Activated naive CD4-positive, alpha-beta T cell treated with anti-CD3 and anti-CD28 coated beads, Interleukin-2, amount 50 U/mL, for 72 hours (primary cell): ENCODE measurements around the gene TSPAN14. TPM values are rescaled to one million over a fixed set of nuclear protein-coding genes. Genes with fewer than 3 reads are reported as not detected.
"Not testable (repeated sequence)": the region's sequence is repeated elsewhere in the genome, so short reads cannot be mapped to it uniquely, and the experiment has no call there.

Source experiments
- ATAC-seq, 2 donors: fragments of 150-1000 bp; cut with Tn5 transposase; 2 replicates each; pipeline ENCODE4 v1.10.0; 2021; ENCODE audit warnings: mild to moderate bottlenecking in 2 of 2, moderate library complexity in 2 of 2
- DNase-seq, 2 donors: peaks; one replicate each; pipeline ENCODE4 v3.0.0; 2021 to 2022; ENCODE audit warnings: low spot score in 2 of 2
- H3K27ac Mint-ChIP-seq, 2 donors: one replicate each; pipeline ENCODE4 v1.8.0; 2022; ENCODE audit warnings: mild to moderate bottlenecking in 2 of 2, mixed read lengths in 2 of 2
- H3K36me3 Mint-ChIP-seq, 2 donors: one replicate each; pipeline ENCODE4 v1.8.0; 2022; ENCODE audit warnings: mixed read lengths in 2 of 2
- H3K9me3 Mint-ChIP-seq, 2 donors: one replicate each; pipeline ENCODE4 v1.8.0; 2022; ENCODE audit warnings: mixed read lengths in 2 of 2
- total RNA-seq, 2 donors: library from RNA; stranded (reverse); gene quantifications; one replicate each; pipeline ENCODE4 v1.2.3, GENCODE V29; 2022

Gene TSPAN14
- total RNA-seq, 2 donors from 2014 or later: 30.7 to 53.6 TPM

- Mint-ChIP-seq H3K27ac (peak overlapping the region; percentile 44 to 47), H3K36me3 (no peaks in the 10 kb centered on the region), H3K9me3 (no peaks in the 10 kb centered on the region)
- DNase-seq (no peak), ATAC-seq (peak in 1 of 2 donors; percentile 27)
Measured at GRCh38 chr10:80540981-80541750, 87.1 kb downstream of the TSPAN14 start.

- no peak overlapping the region for H3K27ac Mint-ChIP-seq
- ATAC-seq: no peak
- no peaks in the 10 kb centered on the region for H3K36me3 Mint-ChIP-seq
- H3K9me3 Mint-ChIP-seq: no peaks in the 10 kb centered on the region
- no peak for DNase-seq
Measured at GRCh38 chr10:80542053-80542452, 87.9 kb downstream of the TSPAN14 start.

- H3K36me3 Mint-ChIP-seq: no peaks in the 10 kb centered on the region
- H3K9me3 Mint-ChIP-seq: no peaks in the 10 kb centered on the region
- peak overlapping the region in 1 of 2 donors; percentile 63 for H3K27ac Mint-ChIP-seq
- ATAC-seq: no peak
- no peak for DNase-seq
Measured at GRCh38 chr10:80542652-80543318, 88.7 kb downstream of the TSPAN14 start.

DNA sequence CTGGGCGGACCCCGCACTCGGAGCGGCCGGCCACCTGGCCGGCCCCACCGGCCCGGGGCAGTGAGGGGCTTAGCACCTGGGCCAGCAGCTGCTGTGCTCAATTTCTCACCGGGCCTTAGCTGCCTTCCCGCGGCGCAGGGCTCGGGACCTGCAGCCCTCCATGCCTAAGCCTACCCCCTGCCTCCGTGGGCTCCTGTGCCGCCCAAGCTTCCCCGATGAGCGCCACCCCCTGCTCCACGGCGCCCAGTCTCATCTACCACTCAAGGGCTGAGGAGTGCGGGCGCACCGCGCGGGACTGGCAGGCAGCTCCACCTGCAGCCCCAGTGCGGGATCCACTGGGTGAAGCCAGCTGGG is 89.2 kb downstream of the TSPAN14 start:
- H3K9me3 Mint-ChIP-seq, H3K36me3 Mint-ChIP-seq, H3K27ac Mint-ChIP-seq, DNase-seq, ATAC-seq: not testable (repeated sequence)

DNA sequence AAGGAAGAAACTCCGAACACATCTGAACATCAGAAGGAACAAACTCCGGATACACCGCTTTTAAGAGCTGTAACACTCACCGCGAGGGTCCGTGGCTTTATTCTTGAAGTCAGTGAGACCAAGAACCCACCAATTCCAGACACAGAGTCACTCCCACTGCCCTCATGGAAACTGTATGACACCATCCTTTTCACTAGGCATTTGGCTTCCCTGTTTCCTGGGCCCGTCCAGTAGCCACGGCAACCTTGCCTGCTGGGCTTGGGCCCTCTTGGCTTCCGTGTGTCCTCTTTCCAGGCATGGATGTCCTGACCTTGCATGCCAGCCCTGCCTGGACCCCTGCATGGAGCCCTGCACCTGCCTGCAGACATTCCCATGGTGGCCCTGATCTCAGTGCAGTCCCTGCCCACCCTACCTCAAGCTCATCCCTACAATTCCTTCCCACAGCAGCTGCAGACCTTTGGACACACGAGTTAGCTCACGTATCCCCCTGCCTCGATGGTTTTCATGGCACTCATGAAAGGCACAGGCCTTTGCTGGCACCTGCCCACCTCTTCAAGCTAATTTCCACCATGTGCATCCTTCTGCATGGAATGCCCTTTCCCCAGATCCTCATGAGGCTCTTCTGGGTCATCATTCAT is 90.3 kb downstream of the TSPAN14 start:
- DNase-seq: no peak
- Mint-ChIP-seq H3K27ac (no peak overlapping the region), H3K9me3 (no peaks in the 10 kb centered on the region), H3K36me3 (no peaks in the 10 kb centered on the region)
- no peak for ATAC-seq

GRCh38 chr10:80545258-80545881 is 91.3 kb downstream of the TSPAN14 start:
- H3K27ac Mint-ChIP-seq: no peak overlapping the region
- no peaks in the 10 kb centered on the region for H3K9me3 Mint-ChIP-seq
- ATAC-seq: no peak
- no peaks in the 10 kb centered on the region for H3K36me3 Mint-ChIP-seq
- DNase-seq: no peak

DNA sequence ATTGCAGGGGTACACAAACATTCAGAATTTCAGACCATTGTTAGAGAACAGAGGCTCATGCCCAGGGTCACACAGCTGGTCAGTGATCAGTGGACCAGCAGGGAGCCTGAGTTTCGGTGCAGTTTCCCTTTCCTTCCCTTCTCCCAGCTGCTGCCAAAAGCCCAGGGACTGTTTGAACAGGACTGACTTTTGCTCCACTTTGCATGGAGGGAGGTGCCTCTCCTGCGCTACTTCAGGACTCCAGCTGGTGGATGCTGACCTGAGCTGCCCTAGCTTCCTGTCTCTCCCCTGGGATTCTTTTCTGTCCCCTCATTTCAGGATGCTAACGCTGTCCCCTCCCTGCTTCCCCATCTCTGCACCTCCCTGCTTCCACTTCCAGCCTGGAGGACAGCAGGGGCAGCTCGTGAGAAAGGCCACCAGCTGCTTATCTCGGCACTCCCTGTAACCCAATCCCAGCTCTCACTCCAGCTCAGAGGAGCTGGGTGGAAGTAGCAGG is 98.1 kb downstream of the TSPAN14 start:
- ATAC-seq (no peak), DNase-seq (no peak)
- peak overlapping the region in 1 of 2 donors; percentile 53 for H3K27ac Mint-ChIP-seq
- no peaks in the 10 kb centered on the region for H3K36me3 Mint-ChIP-seq
- no peaks in the 10 kb centered on the region for H3K9me3 Mint-ChIP-seq

- Mint-ChIP-seq H3K36me3 (no peaks in the 10 kb centered on the region), H3K9me3 (no peaks in the 10 kb centered on the region), H3K27ac (no peak overlapping the region)
- ATAC-seq (no peak), DNase-seq (no peak)
Measured at GRCh38 chr10:80553436-80553835, 99.3 kb downstream of the TSPAN14 start.

GRCh38 chr10:80554050-80554449 is 99.9 kb downstream of the TSPAN14 start:
- H3K27ac Mint-ChIP-seq: no peak overlapping the region
- H3K9me3 Mint-ChIP-seq: no peaks in the 10 kb centered on the region
- ATAC-seq (no peak), DNase-seq (no peak)
- H3K36me3 Mint-ChIP-seq: no peaks in the 10 kb centered on the region

DNA sequence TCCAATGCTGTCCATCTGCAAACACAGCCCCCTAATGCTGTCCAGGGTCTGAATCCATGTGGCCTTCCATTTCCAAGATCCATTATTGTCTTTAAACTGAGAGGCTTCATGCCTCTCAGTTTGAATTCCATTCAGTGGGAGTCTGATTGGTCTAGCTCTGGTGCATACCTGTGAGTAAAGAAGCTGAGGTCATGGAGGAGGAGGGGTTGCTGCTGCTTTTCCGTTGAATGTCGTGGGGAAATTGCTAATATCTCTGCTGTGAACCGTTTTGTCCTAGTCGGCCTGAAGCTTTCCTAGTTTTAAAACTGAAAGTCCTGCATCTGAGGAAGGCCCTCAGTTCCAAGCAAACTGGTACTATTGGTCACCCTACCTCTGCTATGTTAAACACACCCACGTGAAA is 101.3 kb downstream of the TSPAN14 start:
- H3K36me3 Mint-ChIP-seq: no peaks in the 10 kb centered on the region
- H3K9me3 Mint-ChIP-seq: no peaks in the 10 kb centered on the region
- DNase-seq (no peak), ATAC-seq (no peak)
- H3K27ac Mint-ChIP-seq: no peak overlapping the region

DNA sequence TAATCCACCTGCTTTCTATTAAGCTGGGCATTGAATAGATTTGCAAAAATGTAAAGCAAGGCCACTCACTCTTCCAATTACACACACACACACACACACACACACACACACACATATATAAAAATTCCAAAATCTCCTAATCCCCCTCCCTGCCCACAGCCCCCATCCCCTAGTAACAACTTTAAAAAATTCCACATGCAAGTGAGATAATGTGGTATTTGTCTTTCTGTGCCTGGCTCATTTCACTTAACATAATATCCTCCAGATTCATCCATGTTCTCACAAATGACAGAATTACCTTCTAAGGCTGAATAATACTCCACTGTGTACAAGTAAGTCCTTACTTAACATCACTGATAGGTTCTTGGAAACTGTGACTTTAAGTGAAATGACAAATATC is 107.8 kb downstream of the TSPAN14 start:
- no peaks in the 10 kb centered on the region for H3K9me3 Mint-ChIP-seq
- H3K36me3 Mint-ChIP-seq: no peaks in the 10 kb centered on the region
- H3K27ac Mint-ChIP-seq: no peak overlapping the region
- ATAC-seq (no peak), DNase-seq (no peak)

- Mint-ChIP-seq H3K36me3 (no peaks in the 10 kb centered on the region), H3K27ac (no peak overlapping the region), H3K9me3 (no peaks in the 10 kb centered on the region)
- ATAC-seq (no peak), DNase-seq (no peak)
Measured at GRCh38 chr10:80567292-80567691, 113.2 kb downstream of the TSPAN14 start.

DNA sequence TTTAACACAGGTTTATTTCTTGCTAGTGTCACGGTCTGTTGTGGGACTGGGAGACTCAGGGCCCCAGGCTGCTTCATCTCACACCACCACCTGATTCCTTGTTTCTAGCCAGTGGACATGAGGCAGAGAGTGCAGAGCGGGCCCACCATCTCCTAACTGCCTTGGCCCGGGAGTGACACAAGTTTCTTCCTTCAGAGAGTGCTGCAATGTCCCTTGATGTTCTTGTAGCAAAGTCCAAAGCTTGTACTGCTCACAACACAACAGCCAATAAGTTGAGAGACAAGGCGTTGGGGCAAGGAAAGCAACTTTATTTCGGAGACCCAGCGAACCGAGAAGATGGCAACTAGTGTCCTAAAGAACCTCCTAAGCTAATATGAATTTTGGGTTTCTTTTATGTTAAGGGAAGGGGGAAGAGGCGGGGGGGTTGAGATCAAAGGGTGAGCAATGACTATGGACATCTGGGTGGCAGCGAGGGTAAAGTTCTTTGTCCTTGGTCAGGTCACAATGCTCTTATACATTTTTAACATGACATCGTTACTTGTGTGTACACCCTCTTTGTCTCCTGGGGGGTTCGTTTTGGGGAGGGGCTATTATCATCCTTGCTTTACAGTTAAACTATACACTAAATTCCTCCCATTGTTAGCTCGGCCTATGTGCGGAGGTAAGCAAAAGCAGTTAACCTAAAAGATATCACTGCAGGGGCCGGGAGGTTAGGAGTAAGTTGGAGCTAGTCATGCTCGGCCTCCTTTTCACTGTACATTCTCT is 115.2 kb downstream of the TSPAN14 start:
- no peak overlapping the region for H3K27ac Mint-ChIP-seq
- DNase-seq: no peak
- H3K9me3 Mint-ChIP-seq: no peaks in the 10 kb centered on the region
- no peaks in the 10 kb centered on the region for H3K36me3 Mint-ChIP-seq
- ATAC-seq: no peak

GRCh38 chr10:80571352-80571751 is 117.2 kb downstream of the TSPAN14 start:
- DNase-seq (no peak), ATAC-seq (no peak)
- Mint-ChIP-seq H3K27ac (no peak overlapping the region), H3K9me3 (no peaks in the 10 kb centered on the region), H3K36me3 (no peaks in the 10 kb centered on the region)

- H3K9me3 Mint-ChIP-seq: peaks cover 0 to 4% of the 10 kb centered on the region in 2 donors
- H3K27ac Mint-ChIP-seq: no peak overlapping the region
- ATAC-seq (no peak), DNase-seq (no peak)
- no peaks in the 10 kb centered on the region for H3K36me3 Mint-ChIP-seq
Measured at GRCh38 chr10:80579181-80579763, 125.2 kb downstream of the TSPAN14 start.
